ENCODE measurements around the gene SWT1.
"Not testable (repeated sequence)": the region's sequence is repeated elsewhere in the genome, so short reads cannot be mapped to it uniquely, and the experiment has no call there.

Gene SWT1

DNA sequence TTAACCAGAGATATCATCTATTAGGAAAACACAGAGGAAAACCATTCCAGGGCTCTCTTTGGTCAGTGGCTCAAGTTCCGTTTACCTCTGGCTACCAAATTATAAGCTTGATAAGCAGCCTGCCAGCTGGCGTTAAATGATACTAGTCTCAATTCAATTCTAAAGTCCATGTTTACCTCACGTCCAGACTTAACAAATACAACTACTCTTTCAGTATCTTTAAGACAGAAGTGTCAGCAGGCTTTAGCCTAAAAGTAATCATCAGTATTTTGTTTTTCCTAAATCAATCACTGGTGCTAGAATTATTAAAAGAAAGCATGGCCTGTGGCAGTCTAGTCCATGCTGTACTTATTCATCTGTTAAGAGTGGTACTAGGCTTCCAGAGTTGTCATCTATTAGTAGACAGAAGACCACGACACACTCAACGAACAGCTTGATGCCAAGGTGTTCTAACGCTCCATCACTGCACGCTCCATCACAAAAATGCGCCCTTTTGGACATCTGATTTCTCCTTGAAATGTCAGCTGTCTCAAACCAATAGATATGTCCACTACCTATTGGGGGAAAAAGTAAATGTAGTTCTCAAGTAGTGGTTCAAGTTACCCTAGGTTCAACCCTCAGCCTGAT, 158.6 kb downstream of the SWT1 start:
- peaks cover 26% of the 10 kb centered on the region for H3K4me1 ChIP-seq
- no peaks in the 10 kb centered on the region for H3K27me3 ChIP-seq (ENCODE audit: low read depth)
- H3K4me3 ChIP-seq, result peak overlapping the region; percentile 85
- H3K36me3 ChIP-seq (replicated peaks), result peaks cover 5% of the 10 kb centered on the region
- 0 out of 2 replicates have a peak, but pooled peaks cover 2% of the 10 kb centered on the region for H3K9me3 ChIP-seq
- peak; percentile 10 to 15 for DNase-seq (ENCODE audit: low spot score in 2 of 2)
- in situ Hi-C loops (cut with MboI; ENCODE audit: low sequenced_read_pairs), result loop anchor here (25.0 kb wide), 2 partner anchors 347 to 1047 kb away; no protein-coding TSS in a partner anchor

DNA sequence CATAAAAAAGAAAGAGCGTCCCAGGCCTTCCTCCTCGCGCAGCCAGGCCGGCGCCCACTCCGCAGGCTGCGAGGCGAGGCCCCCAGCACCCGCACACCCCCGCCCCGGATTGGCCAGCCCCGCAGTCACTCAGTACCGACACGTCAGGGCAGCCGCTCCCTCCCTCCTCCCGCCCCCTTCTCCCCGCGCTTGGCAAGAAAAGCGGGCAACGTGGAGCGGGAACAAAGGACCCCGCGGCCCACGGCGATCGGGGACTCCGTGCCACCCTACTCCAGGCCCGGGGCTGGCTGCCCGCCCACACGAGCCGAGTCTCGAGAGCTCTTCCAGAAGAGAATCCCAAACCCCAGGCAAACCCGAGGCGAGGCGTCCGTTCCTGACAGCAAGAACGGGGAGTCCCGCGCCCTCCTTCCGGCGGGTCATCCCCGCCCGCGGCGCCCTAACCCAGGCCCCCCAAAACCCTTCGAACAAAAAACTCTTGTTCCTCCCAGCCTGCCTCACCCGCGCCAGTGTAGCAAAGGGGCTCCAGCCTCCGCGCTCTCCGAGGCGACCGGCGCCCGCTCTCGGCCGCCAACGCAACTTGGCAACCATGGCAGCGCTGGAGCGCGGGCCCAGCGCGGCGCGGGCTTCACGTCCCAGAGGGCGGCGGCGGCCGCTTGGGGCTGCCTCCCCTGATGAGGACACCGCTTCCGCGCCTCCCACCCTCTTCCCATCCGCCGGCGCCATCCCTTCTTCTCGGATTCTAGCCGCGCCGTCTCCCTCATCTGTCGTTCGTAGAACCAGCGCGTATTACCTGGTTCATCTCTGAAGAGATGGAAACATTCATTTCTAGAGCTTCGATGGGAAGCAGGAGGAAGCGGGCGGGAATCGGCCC, 159.4 kb downstream of the SWT1 start:
- Histone ChIP-seq H3K36me3 (replicated peaks) (no peaks in the 10 kb centered on the region; the same call in 1 of the 2 replicates), H3K9me3 (0 out of 2 replicates have a peak, but pooled peaks cover 2% of the 10 kb centered on the region), H3K27me3 (ENCODE audit: low read depth) (no peaks in the 10 kb centered on the region), H3K4me1 (peaks cover 26% of the 10 kb centered on the region), H3K4me3 (peak overlapping the region; percentile 85)
- in situ Hi-C loops (cut with MboI; ENCODE audit: low sequenced_read_pairs), result loop anchor here (25.0 kb wide), 2 partner anchors 346 to 1046 kb away; no protein-coding TSS in a partner anchor
- peak; percentile 67 to 98 for DNase-seq (ENCODE audit: low spot score in 2 of 2)

DNA sequence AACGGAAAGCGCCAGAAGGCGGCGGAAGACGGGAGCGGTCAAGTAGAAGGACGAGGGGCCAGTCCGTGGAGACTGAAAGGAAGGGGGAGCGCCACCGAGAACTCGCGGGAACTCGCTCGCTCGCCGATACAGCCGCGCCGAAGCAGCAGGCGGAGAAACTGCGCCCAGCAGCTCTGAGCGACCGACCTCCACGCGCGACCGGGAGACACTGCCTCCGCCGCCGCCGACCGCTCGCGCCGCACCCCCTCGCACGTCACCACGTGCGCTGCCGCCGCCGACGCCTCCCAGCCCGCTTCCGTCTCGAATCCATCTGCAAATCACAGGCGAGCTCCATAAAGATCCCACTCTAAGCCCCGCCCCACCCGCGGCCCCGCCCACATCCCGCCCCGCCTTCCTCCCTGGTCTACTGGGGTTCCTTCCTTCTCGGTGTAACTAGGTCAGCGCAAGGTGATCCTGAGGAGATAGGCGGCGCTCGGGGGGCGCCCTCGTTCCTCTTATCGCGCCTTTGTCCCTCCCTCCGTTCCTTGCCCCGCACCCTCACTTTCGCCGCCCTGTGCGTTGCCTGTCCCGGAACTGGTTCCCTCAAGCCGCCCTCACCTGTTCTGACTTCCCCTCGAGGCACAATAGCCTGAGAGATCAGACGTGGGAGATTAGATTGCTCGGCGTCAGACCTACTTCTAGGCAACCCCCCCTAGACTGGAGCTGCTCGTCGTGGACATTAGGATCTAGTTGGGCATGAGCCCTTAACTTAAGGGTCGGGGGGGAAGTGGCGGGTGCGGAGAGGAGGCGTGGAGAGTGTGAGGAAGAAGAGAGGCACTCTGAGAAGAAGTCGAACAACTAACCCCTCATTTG, 160.3 kb downstream of the SWT1 start, which contains the start of gene IVNS1ABP:
IVNS1ABP (minus strand) TSS at position 210 of the 852 bp plus-strand sequence. CDS start 7,750 bp downstream, outside the sequence.
- H3K4me1 ChIP-seq, result peaks cover 26% of the 10 kb centered on the region
- no peaks in the 10 kb centered on the region for H3K36me3 ChIP-seq (replicated peaks)
- in situ Hi-C loops (cut with MboI; ENCODE audit: low sequenced_read_pairs), result loop anchor here (25.0 kb wide), 2 partner anchors 345 to 1045 kb away; no protein-coding TSS in a partner anchor
- H3K4me3 ChIP-seq, result peak within 1 kb of the TSS; percentile 85
- H3K27me3 ChIP-seq (ENCODE audit: low read depth), result no peaks in the 10 kb centered on the region
- 0 out of 2 replicates have a peak, but pooled peaks cover 2% of the 10 kb centered on the region for H3K9me3 ChIP-seq
- peak; percentile 88 to 94 for DNase-seq (ENCODE audit: low spot score in 2 of 2)

DNA sequence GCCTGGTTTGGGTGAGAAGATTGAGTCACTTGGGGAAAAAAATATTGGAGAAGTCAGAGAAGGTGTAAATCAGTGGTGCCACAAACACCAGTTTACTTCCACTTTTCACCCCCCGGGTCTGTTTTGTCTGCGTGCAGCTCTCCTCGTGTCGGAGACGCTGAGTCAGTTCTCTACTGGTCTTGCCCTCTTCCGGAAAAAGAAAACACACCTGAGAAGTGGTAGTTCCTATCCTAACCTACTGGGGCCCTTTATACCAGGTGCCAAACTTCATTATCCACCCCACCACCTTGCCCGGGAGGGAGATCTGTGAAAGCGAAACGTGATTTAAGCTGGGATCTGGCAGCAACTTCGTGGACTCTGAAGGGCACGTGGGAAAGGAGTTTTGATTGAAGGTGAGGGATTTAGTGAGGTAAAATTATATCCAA, 160.9 kb downstream of the SWT1 start:
- 0 out of 2 replicates have a peak, but pooled peaks cover 2% of the 10 kb centered on the region for H3K9me3 ChIP-seq
- no peaks in the 10 kb centered on the region for H3K27me3 ChIP-seq (ENCODE audit: low read depth)
- H3K4me1 ChIP-seq, result peaks cover 26% of the 10 kb centered on the region
- H3K4me3 ChIP-seq, result peak overlapping the region; percentile 85
- no peaks in the 10 kb centered on the region for H3K36me3 ChIP-seq (replicated peaks)
- DNase-seq (ENCODE audit: low spot score in 2 of 2), result no peak
- in situ Hi-C loops (cut with MboI; ENCODE audit: low sequenced_read_pairs), result loop anchor here (25.0 kb wide), 2 partner anchors 344 to 1044 kb away; no protein-coding TSS in a partner anchor

DNA sequence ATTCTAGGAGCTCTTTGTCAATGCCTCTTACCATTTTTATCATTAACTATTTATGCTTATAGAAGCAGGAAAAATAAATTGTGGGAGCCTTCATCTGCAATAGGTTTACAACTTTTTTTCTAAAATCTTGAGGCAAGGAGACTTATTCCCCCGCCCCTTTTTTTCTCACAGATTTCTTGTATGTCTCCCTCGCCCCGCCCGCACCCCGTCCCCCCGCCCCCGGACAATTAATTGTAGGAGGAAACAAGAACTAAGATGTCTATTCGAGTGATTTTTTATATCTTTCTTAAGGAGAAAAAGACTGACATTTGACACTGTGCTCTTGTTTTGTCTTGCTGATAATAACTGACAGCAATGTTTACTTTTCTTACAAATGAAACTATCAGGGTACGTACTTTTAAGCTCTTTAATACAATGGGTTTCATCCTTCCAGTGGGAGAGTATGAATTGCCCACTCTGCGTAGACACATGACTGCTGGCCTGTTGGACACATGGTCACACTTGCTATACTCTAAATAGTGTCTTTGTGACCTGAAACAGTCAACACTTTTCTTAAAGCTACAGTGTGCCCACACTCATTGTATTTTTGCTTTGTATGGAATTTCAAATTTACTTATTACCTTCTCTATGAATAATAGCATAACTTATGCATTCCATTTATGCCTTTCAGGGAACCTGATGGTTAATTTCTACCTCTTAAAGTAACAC, 161.6 kb downstream of the SWT1 start:
- in situ Hi-C loops (cut with MboI; ENCODE audit: low sequenced_read_pairs), result loop anchor here (25.0 kb wide), 2 partner anchors 344 to 1044 kb away; no protein-coding TSS in a partner anchor
- H3K9me3 ChIP-seq, result 0 out of 2 replicates have a peak, but pooled peaks cover 2% of the 10 kb centered on the region
- no peaks in the 10 kb centered on the region for H3K36me3 ChIP-seq (replicated peaks)
- peaks cover 20% of the 10 kb centered on the region for H3K4me1 ChIP-seq
- no peaks in the 10 kb centered on the region for H3K27me3 ChIP-seq (ENCODE audit: low read depth)
- peak; percentile 22 to 31 for DNase-seq (ENCODE audit: low spot score in 2 of 2)
- no peak overlapping the region; the same call in 1 of the 2 replicates for H3K4me3 ChIP-seq

DNA sequence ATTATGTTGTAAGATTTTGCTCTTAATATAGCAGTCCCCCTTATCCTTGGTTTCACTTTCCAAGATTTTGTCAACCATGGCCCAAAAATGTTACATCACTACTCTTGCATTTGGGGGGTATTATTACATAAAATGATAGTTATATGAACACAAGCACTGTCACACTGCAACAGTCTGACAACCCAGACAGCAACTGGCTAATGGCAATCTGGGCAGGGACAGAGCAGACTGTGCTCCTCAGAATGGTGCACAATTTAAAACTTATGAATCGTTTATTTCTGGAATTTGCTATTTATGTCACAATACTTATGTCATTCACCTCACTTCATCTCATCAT, 162.1 kb downstream of the SWT1 start:
- no peaks in the 10 kb centered on the region for H3K36me3 ChIP-seq (replicated peaks)
- H3K27me3 ChIP-seq (ENCODE audit: low read depth), result no peaks in the 10 kb centered on the region
- in situ Hi-C loops (cut with MboI; ENCODE audit: low sequenced_read_pairs), result loop anchor here (25.0 kb wide), 2 partner anchors 343 to 1043 kb away; no protein-coding TSS in a partner anchor
- peaks cover 15% of the 10 kb centered on the region for H3K4me1 ChIP-seq
- H3K4me3 ChIP-seq, result no peak overlapping the region
- H3K9me3 ChIP-seq, result 0 out of 2 replicates have a peak, but pooled peaks cover 2% of the 10 kb centered on the region
- DNase-seq (ENCODE audit: low spot score in 2 of 2), result no peak

DNA sequence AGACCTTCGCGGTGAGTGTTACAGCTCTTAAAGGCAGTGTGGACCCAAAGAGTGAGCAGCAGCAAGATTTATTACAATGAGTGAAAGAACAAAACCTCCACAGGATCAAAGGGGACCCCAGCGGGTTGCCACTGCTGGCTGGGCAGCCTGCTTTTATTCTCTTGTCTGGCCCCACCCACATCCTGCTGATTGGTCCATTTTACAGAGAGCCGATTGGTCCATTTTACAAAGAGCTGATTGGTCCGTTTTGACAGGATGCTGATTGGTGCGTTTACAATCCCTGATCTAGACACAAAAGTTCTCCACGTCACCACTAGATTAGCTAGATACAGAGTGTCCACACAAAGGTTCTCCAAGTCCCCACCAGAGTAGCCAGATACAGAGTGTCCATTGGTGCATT, 164.1 kb downstream of the SWT1 start:
- H3K4me1 ChIP-seq, result peaks cover 13% of the 10 kb centered on the region
- in situ Hi-C loops (cut with MboI; ENCODE audit: low sequenced_read_pairs), result loop anchor here (25.0 kb wide), 2 partner anchors 341 to 1041 kb away; no protein-coding TSS in a partner anchor
- not testable (repeated sequence) for H3K9me3 ChIP-seq; H3K4me3 ChIP-seq; H3K27me3 ChIP-seq (ENCODE audit: low read depth); DNase-seq (ENCODE audit: low spot score in 2 of 2); H3K36me3 ChIP-seq (replicated peaks)

DNA sequence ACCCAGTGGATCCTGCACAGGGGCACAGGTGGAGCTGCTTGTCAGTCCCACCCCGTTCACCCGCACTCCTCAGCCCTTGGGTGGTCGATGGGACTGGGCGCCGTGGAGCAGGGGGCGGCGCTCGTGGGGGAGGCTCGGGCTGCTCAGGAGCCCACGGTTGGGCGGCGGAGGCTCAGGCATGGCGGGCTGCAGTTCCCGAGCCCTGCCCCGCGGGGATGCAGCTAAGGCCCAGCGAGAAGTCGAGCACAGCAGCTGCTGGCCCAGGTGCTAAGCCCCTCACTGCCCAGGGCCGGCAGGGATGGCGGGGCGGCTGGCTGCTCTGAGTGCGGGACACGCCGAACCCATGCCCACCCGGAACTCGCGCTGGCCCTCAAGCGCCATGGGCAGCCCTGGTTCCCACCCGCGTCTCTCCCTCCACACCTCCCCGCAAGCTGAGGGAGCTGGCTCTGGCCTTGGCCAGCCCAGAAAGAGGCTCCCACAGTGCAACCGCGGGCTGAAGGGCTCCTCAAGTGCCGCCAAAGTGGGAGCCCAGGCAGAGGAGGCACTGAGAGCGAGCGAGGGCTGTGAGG, 164.8 kb downstream of the SWT1 start:
- DNase-seq (ENCODE audit: low spot score in 2 of 2); H3K9me3 ChIP-seq; H3K4me3 ChIP-seq; H3K36me3 ChIP-seq (replicated peaks); H3K27me3 ChIP-seq (ENCODE audit: low read depth): not testable (repeated sequence)
- in situ Hi-C loops (cut with MboI; ENCODE audit: low sequenced_read_pairs), result loop anchor here (25.0 kb wide), 2 partner anchors 341 to 1041 kb away; no protein-coding TSS in a partner anchor
- H3K4me1 ChIP-seq, result peaks cover 13% of the 10 kb centered on the region

DNA sequence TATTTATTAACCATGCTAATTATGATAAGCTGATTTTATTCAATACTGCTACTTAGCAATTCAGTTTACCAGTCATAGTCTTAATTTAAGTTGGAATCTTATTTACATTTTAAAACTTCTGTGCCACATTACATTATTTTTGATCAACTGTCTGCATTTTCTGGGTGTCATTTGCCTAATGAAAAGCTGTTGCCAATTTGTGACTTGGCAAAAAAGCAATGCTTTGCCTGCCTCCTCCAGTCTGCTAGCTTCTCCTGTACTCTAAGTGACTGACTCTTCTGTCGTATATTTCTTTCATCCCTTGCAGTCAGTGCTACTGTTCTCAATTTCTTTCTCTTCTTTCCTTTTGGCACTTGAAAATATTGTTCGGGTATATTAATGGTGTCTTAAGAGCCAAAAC, 165.7 kb downstream of the SWT1 start:
- H3K4me3 ChIP-seq, result no peak overlapping the region
- in situ Hi-C loops (cut with MboI; ENCODE audit: low sequenced_read_pairs), result loop anchor here (25.0 kb wide), 2 partner anchors 340 to 1040 kb away; no protein-coding TSS in a partner anchor
- no peaks in the 10 kb centered on the region for H3K36me3 ChIP-seq (replicated peaks)
- no peaks in the 10 kb centered on the region for H3K27me3 ChIP-seq (ENCODE audit: low read depth)
- H3K4me1 ChIP-seq, result peaks cover 11% of the 10 kb centered on the region
- DNase-seq (ENCODE audit: low spot score in 2 of 2), result no peak
- H3K9me3 ChIP-seq, result 0 out of 2 replicates have a peak, but pooled peaks cover 2% of the 10 kb centered on the region

DNA sequence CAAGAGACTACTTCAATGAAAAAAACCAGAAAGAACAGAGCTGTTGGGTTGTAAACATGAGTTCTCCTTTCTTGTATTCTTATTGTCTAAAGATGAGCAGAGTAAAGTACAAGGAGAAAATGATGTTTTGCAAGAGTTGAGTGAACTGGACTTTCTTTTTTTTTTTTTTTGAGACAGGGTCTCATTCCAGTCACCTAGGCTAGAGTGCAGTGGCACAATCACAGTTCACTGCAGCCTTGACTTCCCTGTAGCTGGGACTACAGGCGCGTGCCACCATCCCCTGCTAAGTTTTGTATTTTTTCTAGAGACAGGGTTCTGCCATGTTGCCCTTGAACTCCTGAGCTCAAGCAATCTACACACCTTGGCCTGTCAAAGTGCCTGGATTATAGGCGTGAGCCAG, 167.2 kb downstream of the SWT1 start:
- no peaks in the 10 kb centered on the region for H3K4me1 ChIP-seq
- H3K36me3 ChIP-seq (replicated peaks), result no peaks in the 10 kb centered on the region
- H3K4me3 ChIP-seq, result no peak overlapping the region
- H3K9me3 ChIP-seq, result 0 out of 2 replicates have a peak, but pooled peaks cover 2% of the 10 kb centered on the region
- in situ Hi-C loops (cut with MboI; ENCODE audit: low sequenced_read_pairs), result loop anchor here (25.0 kb wide), 2 partner anchors 338 to 1038 kb away; no protein-coding TSS in a partner anchor
- H3K27me3 ChIP-seq (ENCODE audit: low read depth), result no peaks in the 10 kb centered on the region
- no peak for DNase-seq (ENCODE audit: low spot score in 2 of 2)

DNA sequence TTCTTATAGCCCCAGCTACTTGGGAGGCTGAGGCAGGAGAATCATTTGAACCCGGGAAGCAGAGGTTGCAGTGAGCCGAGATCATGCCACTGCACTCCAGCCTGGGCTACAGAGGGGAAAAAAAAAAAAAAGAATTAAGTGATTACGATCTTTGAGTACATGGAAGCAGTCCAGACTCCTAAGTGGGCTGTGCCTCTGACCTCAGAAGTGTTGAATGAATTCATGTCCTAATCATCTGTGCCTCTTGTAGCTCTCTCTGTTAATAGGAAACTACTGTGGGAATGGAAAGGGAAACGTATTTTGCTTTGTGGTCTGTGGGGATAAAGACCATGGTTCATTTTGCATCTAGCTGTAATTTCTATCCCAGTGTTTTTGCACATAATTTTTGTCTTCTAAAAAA, 168.4 kb downstream of the SWT1 start:
- no peak overlapping the region for H3K4me3 ChIP-seq
- no peaks in the 10 kb centered on the region for H3K4me1 ChIP-seq
- no peak for DNase-seq (ENCODE audit: low spot score in 2 of 2)
- no peaks in the 10 kb centered on the region for H3K27me3 ChIP-seq (ENCODE audit: low read depth)
- no peaks in the 10 kb centered on the region for H3K36me3 ChIP-seq (replicated peaks)
- in situ Hi-C loops (cut with MboI; ENCODE audit: low sequenced_read_pairs), result no loop called here
- H3K9me3 ChIP-seq, result no peaks in the 10 kb centered on the region

DNA sequence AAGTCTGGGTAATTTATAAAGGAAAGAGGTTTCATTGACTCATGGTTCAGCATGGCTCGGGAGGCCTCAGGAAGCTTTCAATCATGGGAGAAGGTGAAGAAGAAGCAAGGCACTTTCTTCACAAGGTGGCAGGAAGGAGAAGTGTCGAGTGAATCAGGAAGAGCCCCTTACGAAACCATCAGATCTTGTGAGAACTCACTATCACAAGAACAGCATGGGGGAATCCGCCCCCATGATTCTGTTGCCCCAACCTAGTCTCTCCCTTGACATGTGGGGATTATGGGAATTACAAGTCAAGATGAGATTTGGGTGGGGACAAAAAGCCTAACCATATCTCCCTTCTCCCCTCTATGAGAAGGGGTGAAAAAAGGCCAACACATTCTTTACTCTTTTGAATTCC, 171.3 kb downstream of the SWT1 start:
- H3K9me3 ChIP-seq, result no peaks in the 10 kb centered on the region
- no peaks in the 10 kb centered on the region for H3K36me3 ChIP-seq (replicated peaks)
- in situ Hi-C loops (cut with MboI; ENCODE audit: low sequenced_read_pairs), result no loop called here
- H3K4me1 ChIP-seq, result no peaks in the 10 kb centered on the region
- H3K4me3 ChIP-seq, result no peak overlapping the region
- DNase-seq (ENCODE audit: low spot score in 2 of 2), result no peak
- no peaks in the 10 kb centered on the region for H3K27me3 ChIP-seq (ENCODE audit: low read depth)

Data from HAP-1 (cell line).